Gastroesophageal sphincter (tissue), 4 donors: ENCODE data around the gene ACHE. TPM values are rescaled to one million over a fixed set of nuclear protein-coding genes. Genes with fewer than 3 reads are reported as not detected.

Experiments used
- ATAC-seq: fragments of 150-250 bp; one replicate; pipeline ENCODE4 v1.9.1; 2016; ENCODE audit warnings: mild to moderate bottlenecking, moderate library complexity
- H3K27ac ChIP-seq, 4 donors: fragments of 200-600 bp; sonication (generic) in 3 of 4; 1 replicate in 3 of 4; 2 replicates in 1 of 4; pipeline ENCODE4 v1.5.1; 2016 to 2019
- H3K27me3 ChIP-seq: fragments of 200-600 bp; sonication (generic); one replicate; pipeline ENCODE4 v1.5.1; 2019
- H3K36me3 ChIP-seq, 2 donors: fragments of 200-600 bp; sonication (generic); one replicate each; pipeline ENCODE4 v1.5.1; 2019; ENCODE audit warnings: control low read depth in 1 of 2
- H3K4me1 ChIP-seq, 3 donors: fragments of 200-600 bp; sonication (generic); 1 replicate in 2 of 3; 2 replicates in 1 of 3; pipeline ENCODE4 v1.5.1; 2016 to 2019; ENCODE audit warnings: control low read depth in 2 of 3
- H3K4me3 ChIP-seq, 2 donors: fragments of 200-600 bp; sonication (generic); one replicate each; pipeline ENCODE4 v1.5.1; 2019; ENCODE audit warnings: mild to moderate bottlenecking in 1 of 2, moderate library complexity in 1 of 2
- H3K9me3 ChIP-seq, 3 donors: fragments of 200-600 bp; sonication (generic); one replicate each; pipeline ENCODE4 v1.5.1; 2017 to 2019; ENCODE audit warnings: control low read depth in 2 of 3
- EP300 ChIP-seq: sonication (generic); formaldehyde crosslinking; IDR thresholded peaks from one replicate; pipeline ENCODE4 v1.6.1; 2017; ENCODE audit warnings: antibody characterized with exemption, mild to moderate bottlenecking
- POLR2A ChIP-seq, 2 donors: fragments of 450-650 bp; IDR thresholded peaks; one replicate each; pipeline ENCODE4 v1.6.1; 2017; ENCODE audit warnings: antibody characterized with exemption in 2 of 2, mild to moderate bottlenecking in 2 of 2, moderate library complexity in 1 of 2
- POLR2AphosphoS5 ChIP-seq: sonication (generic); formaldehyde crosslinking; IDR thresholded peaks from one replicate; pipeline ENCODE4 v1.6.1; 2017; ENCODE audit warnings: antibody characterized with exemption
- WGBS, 2 donors: methylation state at CpG; one replicate each; pipeline ENCODE4 v1.1.5; 2018; ENCODE audit warnings: low coverage in 1 of 2; 5-methylcytosine and 5-hydroxymethylcytosine counted together
- small RNA-seq, 4 donors: library from RNA; depleted of rRNA; stranded (forward); fragments of <200 nt; gene quantifications; one replicate each; pipeline ENCODE3, GENCODE V24; 2016
- total RNA-seq, 4 donors: library from RNA; depleted of rRNA; stranded (reverse); fragments of >200 nt; gene quantifications; one replicate each; pipeline ENCODE4 v1.1.0, GENCODE V29; 2016
- TF ChIP-seq, protein P1 (sequence below), 4 experiments: fragments of 200-600 bp in 2 of 4; fragments of 450-650 bp in 2 of 4; sonication (generic) in 1 of 4; IDR thresholded peaks; one replicate each; pipeline ENCODE4 v1.5.1; 2017 to 2019; ENCODE audit warnings: antibody characterized with exemption in 4 of 4, mild to moderate bottlenecking in 2 of 4, moderate library complexity in 2 of 4

ACHE gene
- total RNA-seq, 4 donors from 2014 or later, result 0.62 to 3.6 (median 1.1) TPM

DNA sequence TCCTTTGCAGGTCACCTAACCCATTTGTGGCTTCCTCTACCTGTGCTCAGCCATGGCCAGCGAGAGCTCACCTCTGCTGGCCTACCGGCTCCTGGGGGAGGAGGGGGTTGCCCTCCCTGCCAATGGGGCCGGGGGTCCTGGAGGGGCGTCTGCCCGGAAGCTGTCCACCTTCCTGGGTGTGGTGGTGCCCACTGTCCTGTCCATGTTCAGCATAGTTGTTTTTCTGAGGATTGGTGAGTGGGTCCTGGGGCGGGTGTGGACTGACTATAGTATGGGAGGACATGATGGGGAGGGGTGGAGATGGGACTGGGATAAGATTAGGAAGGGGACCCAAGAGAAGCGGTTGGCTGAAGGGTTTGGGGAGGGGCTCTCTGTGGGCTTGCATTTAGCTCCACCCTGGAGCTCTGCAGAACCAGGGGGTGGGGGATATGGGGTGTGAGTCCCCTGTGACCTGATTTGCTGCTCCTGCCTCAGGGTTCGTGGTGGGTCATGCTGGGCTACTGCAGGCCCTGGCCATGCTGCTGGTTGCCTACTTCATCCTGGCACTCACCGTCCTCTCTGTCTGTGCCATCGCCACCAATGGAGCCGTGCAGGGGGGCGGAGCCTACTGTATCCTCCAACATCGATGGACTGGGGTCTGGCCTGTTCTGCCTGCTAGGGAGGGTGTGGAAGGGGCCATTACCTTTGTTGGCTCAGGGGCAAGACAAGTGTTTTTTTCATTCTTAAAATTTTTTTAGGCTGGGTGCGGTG is 41.4 kb downstream of the ACHE start:
- TF ChIP-seq EP300 (no peak), POLR2A (IDR thresholded peaks at IDR 0.05) (no peak), POLR2AphosphoS5 (no peak)
- TF ChIP-seq, protein P1, sequence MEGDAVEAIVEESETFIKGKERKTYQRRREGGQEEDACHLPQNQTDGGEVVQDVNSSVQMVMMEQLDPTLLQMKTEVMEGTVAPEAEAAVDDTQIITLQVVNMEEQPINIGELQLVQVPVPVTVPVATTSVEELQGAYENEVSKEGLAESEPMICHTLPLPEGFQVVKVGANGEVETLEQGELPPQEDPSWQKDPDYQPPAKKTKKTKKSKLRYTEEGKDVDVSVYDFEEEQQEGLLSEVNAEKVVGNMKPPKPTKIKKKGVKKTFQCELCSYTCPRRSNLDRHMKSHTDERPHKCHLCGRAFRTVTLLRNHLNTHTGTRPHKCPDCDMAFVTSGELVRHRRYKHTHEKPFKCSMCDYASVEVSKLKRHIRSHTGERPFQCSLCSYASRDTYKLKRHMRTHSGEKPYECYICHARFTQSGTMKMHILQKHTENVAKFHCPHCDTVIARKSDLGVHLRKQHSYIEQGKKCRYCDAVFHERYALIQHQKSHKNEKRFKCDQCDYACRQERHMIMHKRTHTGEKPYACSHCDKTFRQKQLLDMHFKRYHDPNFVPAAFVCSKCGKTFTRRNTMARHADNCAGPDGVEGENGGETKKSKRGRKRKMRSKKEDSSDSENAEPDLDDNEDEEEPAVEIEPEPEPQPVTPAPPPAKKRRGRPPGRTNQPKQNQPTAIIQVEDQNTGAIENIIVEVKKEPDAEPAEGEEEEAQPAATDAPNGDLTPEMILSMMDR (IDR thresholded peaks at IDR 0.05), result no peak
- no peak overlapping the region for H3K27ac ChIP-seq
- ATAC-seq, result no peak
- peaks cover 0 to 31% (median 3%) of the 10 kb centered on the region in 3 donors for H3K4me1 ChIP-seq
- H3K4me3 ChIP-seq, result no peak overlapping the region
- no peaks in the 10 kb centered on the region for H3K27me3 ChIP-seq
- 60 to 94% methylated on average over 1 to 3 of the region's 14 CpGs for WGBS, 2 donors
- H3K36me3 ChIP-seq, result peaks cover 0 to 42% of the 10 kb centered on the region in 2 donors
- no peaks in the 10 kb centered on the region for H3K9me3 ChIP-seq

DNA sequence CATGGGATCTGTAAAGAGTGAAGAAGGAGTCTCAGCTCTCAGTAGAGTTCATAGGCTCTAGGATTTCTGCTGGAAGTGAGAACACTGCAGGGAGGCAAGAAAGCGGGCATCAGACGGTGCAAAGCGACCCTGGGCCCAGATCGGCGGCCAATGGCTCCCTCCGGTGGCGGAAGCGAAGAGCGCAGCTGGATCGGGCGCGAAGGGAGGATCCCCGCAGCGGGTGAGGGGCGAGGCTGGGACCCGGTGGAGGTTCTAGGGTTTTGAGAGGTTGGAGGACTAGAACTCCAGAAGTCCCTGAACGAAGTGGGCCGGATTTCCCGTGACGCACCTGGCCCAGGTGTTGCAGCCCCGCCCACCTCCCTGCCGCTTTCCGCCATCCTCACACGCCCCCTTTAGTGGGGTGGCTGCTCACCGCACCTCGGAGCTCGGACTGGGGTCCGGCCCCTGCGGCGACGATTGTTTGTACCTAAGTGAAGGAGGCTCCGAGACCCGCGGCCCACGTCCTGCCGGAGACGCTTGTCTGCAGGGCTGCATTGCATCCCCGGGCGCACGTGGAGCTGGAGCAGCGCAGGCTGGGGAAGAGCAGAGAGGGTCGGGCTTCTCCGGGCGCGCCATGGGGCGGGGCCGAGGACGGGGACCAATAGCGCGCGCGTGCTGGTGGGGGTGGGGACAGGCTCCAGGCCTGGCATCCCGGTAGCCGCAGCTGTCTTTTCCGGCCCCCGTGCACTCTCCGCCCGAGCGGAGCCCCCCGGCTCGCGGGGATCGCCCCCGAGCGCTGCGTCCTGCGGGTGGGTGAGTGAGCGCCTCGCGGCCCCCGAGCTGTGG is 43.4 kb downstream of the ACHE start, which contains the start of gene SLC12A9:
SLC12A9 (plus strand) TSS at position 666 of the 825 bp plus-strand sequence. CDS start 1,485 bp downstream, outside the sequence.
- no peaks in the 10 kb centered on the region for H3K27me3 ChIP-seq
- H3K36me3 ChIP-seq, result peaks cover 0 to 23% of the 10 kb centered on the region in 2 donors
- TF ChIP-seq, protein P1 (IDR thresholded peaks at IDR 0.05), result peak in 3 of 4 experiments; percentile 90 to 96 (median 93)
- TF ChIP-seq EP300, result no peak
- no peak for TF ChIP-seq POLR2AphosphoS5
- TF ChIP-seq POLR2A (IDR thresholded peaks at IDR 0.05), result peak; percentile 24 to 52
- peak within 1 kb of the TSS; percentile 54 to 86 (median 82) for H3K27ac ChIP-seq
- H3K4me3 ChIP-seq, result peak within 1 kb of the TSS; percentile 71 to 80
- peak; percentile 99 for ATAC-seq
- H3K4me1 ChIP-seq, result peaks cover 0 to 31% (median 3%) of the 10 kb centered on the region in 3 donors
- 0% methylated on average over 4 to 11 of the region's 71 CpGs for WGBS, 2 donors
- H3K9me3 ChIP-seq, result no peaks in the 10 kb centered on the region

DNA sequence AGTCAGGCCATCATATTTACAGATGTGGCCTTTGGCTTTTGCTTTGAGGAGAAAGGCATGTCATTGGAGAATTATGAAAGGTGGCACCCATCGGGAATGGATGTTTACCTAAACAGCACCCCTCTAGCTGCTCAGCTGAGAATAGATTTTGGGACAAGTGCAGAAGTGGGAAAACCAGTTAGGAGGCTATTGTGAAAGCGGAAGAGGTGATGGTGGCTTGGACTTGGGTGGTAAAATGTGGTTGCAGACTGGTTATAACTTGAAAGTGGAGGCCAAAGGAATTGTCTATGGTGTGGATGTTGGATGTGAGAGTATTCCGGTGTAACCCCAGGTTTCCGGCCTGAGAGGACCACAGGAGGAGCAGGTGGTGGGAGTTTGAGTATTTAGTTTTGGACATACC is 48.3 kb downstream of the ACHE start:
- Histone ChIP-seq H3K27me3 (no peaks in the 10 kb centered on the region), H3K4me1 (peaks cover 0 to 11% (median 3%) of the 10 kb centered on the region in 3 donors), H3K27ac (no peak overlapping the region), H3K9me3 (no peaks in the 10 kb centered on the region), H3K4me3 (no peak overlapping the region), H3K36me3 (no peaks in the 10 kb centered on the region)
- ATAC-seq, result no peak
- 94 to 97% methylated on average over 3 to 4 of the region's 4 CpGs for WGBS, 2 donors
- TF ChIP-seq, protein P1 (IDR thresholded peaks at IDR 0.05), result no peak
- no peak for TF ChIP-seq POLR2AphosphoS5
- no peak for TF ChIP-seq EP300
- no peak for TF ChIP-seq POLR2A (IDR thresholded peaks at IDR 0.05)

DNA sequence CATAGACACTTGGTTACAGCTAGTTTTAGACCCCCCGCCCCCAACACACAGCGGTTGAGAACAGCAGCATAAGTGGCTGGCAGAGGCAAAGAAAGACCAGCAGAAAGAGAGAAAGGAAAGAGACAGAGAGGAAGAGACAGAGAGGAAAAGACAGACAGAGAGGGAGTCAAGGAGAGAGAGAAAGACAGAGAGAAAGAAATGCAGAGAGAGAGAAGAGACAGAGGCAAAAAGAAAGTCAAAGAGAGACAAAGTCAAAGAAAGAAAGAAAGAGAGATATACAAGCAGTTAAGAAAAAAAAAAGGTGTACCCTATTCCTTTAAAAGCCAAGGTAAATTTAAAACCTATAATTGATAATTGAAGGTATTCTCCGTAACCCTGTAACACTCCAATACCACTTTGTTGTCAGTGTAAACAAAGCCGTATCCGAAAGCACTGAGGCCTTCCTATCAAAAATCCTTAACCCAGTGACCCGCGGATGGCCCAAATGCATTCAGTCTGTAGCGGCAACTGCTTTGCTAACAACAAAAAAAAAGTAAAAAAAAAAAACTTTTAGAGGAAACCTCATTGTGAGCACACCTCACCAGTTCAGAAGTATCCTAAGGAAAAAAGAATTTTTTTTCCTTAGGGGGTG is 55.1 kb downstream of the ACHE start:
- H3K4me3 ChIP-seq, result no peak overlapping the region
- H3K4me1 ChIP-seq, result peaks cover 0 to 20% (median 6%) of the 10 kb centered on the region in 3 donors
- no peak for ATAC-seq
- H3K9me3 ChIP-seq, result no peaks in the 10 kb centered on the region
- TF ChIP-seq POLR2AphosphoS5 (no peak), POLR2A (IDR thresholded peaks at IDR 0.05) (no peak), EP300 (no peak)
- TF ChIP-seq, protein P1 (IDR thresholded peaks at IDR 0.05), result no peak
- no peaks in the 10 kb centered on the region for H3K27me3 ChIP-seq
- H3K36me3 ChIP-seq, result no peaks in the 10 kb centered on the region
- no peak overlapping the region for H3K27ac ChIP-seq
- 50 to 66% methylated on average over 7 to 8 of the region's 8 CpGs for WGBS, 2 donors

Small RNA genes within 50 kb of the gene (small RNA-seq; reads per million reads assigned to genes)
- gene RN7SL549P (0 reads per million in 4 donors), gene RPS29P15 (0 reads per million in 4 donors)

Other genes with a start within 250 kb of the ACHE start
- 1 to 10 TPM in 1 of 4 donors, not detected in 3; 2.2 TPM for gene ACTL6B, start 239.4 kb downstream of the ACHE start, total RNA-seq
- gene GNB2, start 222.1 kb downstream of the ACHE start, total RNA-seq, result 100 to 1,000 TPM; 124 to 217 (median 162) TPM
- 10 to 100 TPM; 20.4 to 43.3 (median 31.0) TPM for gene GIGYF1, start 201.6 kb downstream of the ACHE start, total RNA-seq
- gene POP7, start 189.8 kb downstream of the ACHE start, total RNA-seq, result 10 to 100 TPM; 31.4 to 40.6 (median 33.2) TPM
- gene EPO, start 175.4 kb downstream of the ACHE start, total RNA-seq, result not detected
- gene ZAN, start 162.3 kb downstream of the ACHE start, total RNA-seq, result not detected
- gene EPHB4, start 68.4 kb downstream of the ACHE start, total RNA-seq, result 10 to 100 TPM; 19.0 to 55.6 (median 41.5) TPM
- 10 to 100 TPM; 11.2 to 32.9 (median 20.2) TPM for gene SLC12A9, start 43.2 kb downstream of the ACHE start, total RNA-seq
- 10 to 100 TPM; 71.9 to 94.3 (median 89.5) TPM for gene TRIP6, start 28.5 kb downstream of the ACHE start, total RNA-seq
- gene SRRT, start 20.8 kb downstream of the ACHE start, total RNA-seq, result 10 to 100 TPM; 47.5 to 73.4 (median 57.0) TPM
- gene UFSP1, start 6.2 kb downstream of the ACHE start, total RNA-seq, result 1 to 10 TPM; 5.4 to 9.2 (median 7.7) TPM
- under 1 TPM in 1 of 4 donors, not detected in 3; 0.31 TPM for gene MUC3A, start 53.6 kb upstream of the ACHE start, total RNA-seq
- 10 to 100 TPM in 1 of 4 donors, under 1 TPM in 1, not detected in 2; 0.54 to 15.1 TPM for gene MUC12, start 73.7 kb upstream of the ACHE start, total RNA-seq
- gene MUC17, start 124.2 kb upstream of the ACHE start, total RNA-seq, result under 1 TPM in 1 of 4 donors, not detected in 3; 0.08 TPM
- 10 to 100 TPM; 15.0 to 26.4 (median 23.0) TPM for gene TRIM56, start 189.6 kb upstream of the ACHE start, total RNA-seq
- gene SERPINE1, start 231.2 kb upstream of the ACHE start, total RNA-seq, result 10 to 100 TPM in 3 of 4 donors, 1 to 10 TPM in 1; 5.4 to 75.3 (median 19.6) TPM